Stimulated activated CD4-positive, alpha-beta T cell treated with anti-CD3 and anti-CD28 coated beads, Interleukin-1b, Interleukin-23, amount 100 ng/mL, for 1 hour (primary cell): ENCODE data around the gene PTCH1.

Source experiments
- DNase-seq, 2 donors: peaks; one replicate each; pipeline ENCODE4 v3.0.0-alpha.2; 2020; ENCODE audit warnings: low read depth in 2 of 2

PTCH1 gene

GRCh38 chr9:95498641-95499040, 18.1 kb downstream of the PTCH1 start:
- DNase-seq = no peak

GRCh38 chr9:95497772-95498171, 19.0 kb downstream of the PTCH1 start:
- DNase-seq = no peak

- DNase-seq = no peak
Measured at GRCh38 chr9:95496687-95497086, 20.1 kb downstream of the PTCH1 start.

- no peak for DNase-seq
Measured at GRCh38 chr9:95495961-95496360, 20.8 kb downstream of the PTCH1 start.

- no peak for DNase-seq
Measured at GRCh38 chr9:95495529-95495928, 21.2 kb downstream of the PTCH1 start.

GRCh38 chr9:95494416-95495371, 22.1 kb downstream of the PTCH1 start:
- DNase-seq = peak; percentile 57 to 64

GRCh38 chr9:95494022-95494415, 22.8 kb downstream of the PTCH1 start:
- no peak for DNase-seq

GRCh38 chr9:95493402-95493801, 23.4 kb downstream of the PTCH1 start:
- DNase-seq = no peak

GRCh38 chr9:95491543-95492320, 25.0 kb downstream of the PTCH1 start:
- no peak for DNase-seq

GRCh38 chr9:95488954-95489353, 27.8 kb downstream of the PTCH1 start:
- DNase-seq = no peak

- no peak for DNase-seq
Measured at GRCh38 chr9:95486318-95486717, 30.5 kb downstream of the PTCH1 start.

GRCh38 chr9:95484225-95484624, 32.5 kb downstream of the PTCH1 start:
- DNase-seq = no peak

GRCh38 chr9:95483431-95483830, 33.3 kb downstream of the PTCH1 start:
- DNase-seq = no peak

- no peak for DNase-seq
Measured at GRCh38 chr9:95482621-95483020, 34.1 kb downstream of the PTCH1 start.

- no peak for DNase-seq
Measured at GRCh38 chr9:95481000-95481399, 35.8 kb downstream of the PTCH1 start.

- no peak for DNase-seq
Measured at GRCh38 chr9:95480346-95480745, 36.4 kb downstream of the PTCH1 start.

- no peak for DNase-seq
Measured at GRCh38 chr9:95479330-95479729, 37.4 kb downstream of the PTCH1 start.

GRCh38 chr9:95478335-95478734, 38.4 kb downstream of the PTCH1 start:
- no peak for DNase-seq

- DNase-seq = no peak
Measured at GRCh38 chr9:95477885-95478284, 38.9 kb downstream of the PTCH1 start.

GRCh38 chr9:95477441-95477840, 39.3 kb downstream of the PTCH1 start:
- DNase-seq = no peak

GRCh38 chr9:95468791-95469190, 48.0 kb downstream of the PTCH1 start:
- no peak for DNase-seq

- DNase-seq = no peak
Measured at GRCh38 chr9:95465115-95465514, 51.7 kb downstream of the PTCH1 start.
